GM12873 (cell line): ENCODE data around the gene SLCO1A2.

ENCODE experiments used
- CTCF ChIP-seq: IDR thresholded peaks from 2 replicates; pipeline ENCODE4 v1.5.1; 2012; ENCODE audit warnings: low read depth, mild to moderate bottlenecking, moderate library complexity, low read length, control low read depth; ENCODE audit not compliant: insufficient read depth; ENCODE audit errors: missing control alignments

SLCO1A2 gene

GRCh38 chr12:21334771-21335325, at the start of gene SLCO1A2:
Gene SLCO1A2, minus strand, starts transcription at chr12:21334917. Its CDS starts 270 bp downstream, at chr12:21334647.
- no peak for TF ChIP-seq CTCF

GRCh38 chr12:21384261-21384660, 49.5 kb upstream of the SLCO1A2 start:
- no peak for TF ChIP-seq CTCF

- TF ChIP-seq CTCF = no peak
Measured at GRCh38 chr12:21379218-21379617, 44.5 kb upstream of the SLCO1A2 start.

GRCh38 chr12:21372602-21373001, 37.9 kb upstream of the SLCO1A2 start, which contains the start of gene IAPP:
Gene IAPP, plus strand, starts transcription at chr12:21372902. Its CDS starts 450 bp downstream, at chr12:21373352.
- no peak for TF ChIP-seq CTCF

GRCh38 chr12:21370845-21371449, 36.2 kb upstream of the SLCO1A2 start:
- TF ChIP-seq CTCF = no peak

GRCh38 chr12:21369141-21369980, 34.6 kb upstream of the SLCO1A2 start:
- no peak for TF ChIP-seq CTCF

- no peak for TF ChIP-seq CTCF
Measured at GRCh38 chr12:21354641-21355040, 19.9 kb upstream of the SLCO1A2 start.
